ENCODE data around the gene SLC34A1.
A peak's percentile ranks its signal among the peaks of the same experiment; 100 is the strongest.
"Not testable (repeated sequence)": the region's sequence is repeated elsewhere in the genome, so short reads cannot be mapped to it uniquely, and the experiment has no call there.

Gene SLC34A1

DNA sequence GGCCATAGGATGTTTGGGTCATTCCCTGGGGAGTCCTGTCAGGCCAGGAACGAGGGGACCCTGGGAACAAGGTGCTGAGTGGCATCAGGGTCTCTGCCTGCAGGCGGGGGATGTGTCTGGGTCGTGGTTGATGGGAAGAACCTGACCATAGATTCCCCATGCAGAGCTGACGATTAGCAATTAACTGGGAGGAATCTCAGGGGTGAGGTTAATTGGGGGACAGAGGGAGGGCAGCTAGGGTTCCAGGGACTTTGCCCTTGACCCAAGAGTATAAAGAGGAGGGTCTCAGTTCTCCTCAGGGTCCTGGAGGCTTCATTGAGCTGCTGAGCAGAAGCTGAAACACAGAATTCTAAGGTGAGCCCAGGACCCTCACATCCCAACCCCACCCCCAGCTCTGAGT, at the start of gene SLC34A1:
Gene SLC34A1, plus strand, starts transcription at position 301 of the 400 bp plus-strand sequence. CDS start 1,308 bp downstream, outside the sequence.
- no peak for DNase-seq (ENCODE audit: low spot score)

DNA sequence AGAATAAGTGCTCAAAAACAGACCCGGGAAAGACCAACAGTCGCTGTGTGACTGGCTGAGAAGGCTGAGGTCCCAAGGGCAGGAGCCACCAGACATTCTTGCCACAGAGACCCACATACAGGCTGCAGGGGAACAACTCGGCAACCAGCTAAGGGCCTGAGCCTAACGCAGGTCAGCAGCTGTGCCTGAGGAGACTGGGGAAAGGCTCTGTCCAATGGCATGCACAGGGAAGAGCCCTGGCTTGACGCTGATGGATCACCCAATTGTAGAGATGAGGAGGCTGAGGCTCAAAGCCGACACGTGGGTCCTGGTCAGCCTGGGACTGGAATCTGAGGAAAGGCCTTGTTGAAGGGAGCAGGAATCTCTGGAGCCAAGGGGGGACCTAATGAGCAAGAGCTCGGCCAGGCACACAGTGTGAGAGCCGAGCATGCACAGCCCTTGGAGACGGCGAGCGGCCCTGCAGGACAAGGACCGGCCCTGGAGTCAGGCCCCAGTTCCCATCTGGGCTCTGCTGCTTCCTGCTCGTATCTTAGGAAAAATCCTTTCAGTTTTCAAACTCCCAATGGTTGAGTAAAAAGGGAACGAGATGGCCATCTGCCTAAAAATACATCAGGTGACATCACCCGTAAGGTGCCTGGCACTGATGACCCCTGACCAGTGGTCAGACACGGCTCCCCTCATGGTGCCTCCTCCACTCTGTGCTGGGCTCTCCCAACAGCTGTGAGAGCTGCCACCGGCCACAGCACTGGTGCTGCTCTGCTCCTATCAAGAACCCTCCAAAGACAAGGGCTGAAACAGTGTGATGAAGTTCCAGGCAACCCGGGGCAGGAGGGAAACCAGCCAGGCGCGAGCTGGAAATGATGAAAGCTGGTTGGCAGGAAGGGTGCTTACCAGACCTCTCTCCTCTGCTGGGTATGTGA, 49.2 kb upstream of the SLC34A1 start:
- DNase-seq (ENCODE audit: low spot score) = no peak

GRCh38 chr5:177335701-177336065, 48.6 kb upstream of the SLC34A1 start:
- no peak for DNase-seq (ENCODE audit: low spot score)

DNA sequence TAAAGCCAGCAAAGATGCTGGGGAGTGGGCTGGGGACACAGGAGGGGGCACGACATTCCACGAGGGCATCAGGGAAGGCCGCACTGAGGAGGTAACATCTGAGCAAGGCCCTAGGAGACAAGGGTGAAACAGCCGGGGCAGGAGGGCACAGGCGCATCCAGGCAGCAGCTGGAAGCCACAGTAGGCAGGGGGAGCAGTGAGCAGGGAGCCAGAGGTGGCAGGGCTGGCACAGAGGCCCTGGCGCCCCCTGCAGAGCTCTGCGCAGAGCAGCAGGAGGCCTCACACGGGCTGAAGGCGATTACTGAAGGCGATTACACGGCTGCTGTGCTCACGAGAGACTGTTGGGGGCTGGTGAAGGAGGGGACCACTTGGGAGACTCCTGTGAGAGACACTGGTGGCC, 48.1 kb upstream of the SLC34A1 start:
- DNase-seq (ENCODE audit: low spot score) = peak; percentile 55

DNA sequence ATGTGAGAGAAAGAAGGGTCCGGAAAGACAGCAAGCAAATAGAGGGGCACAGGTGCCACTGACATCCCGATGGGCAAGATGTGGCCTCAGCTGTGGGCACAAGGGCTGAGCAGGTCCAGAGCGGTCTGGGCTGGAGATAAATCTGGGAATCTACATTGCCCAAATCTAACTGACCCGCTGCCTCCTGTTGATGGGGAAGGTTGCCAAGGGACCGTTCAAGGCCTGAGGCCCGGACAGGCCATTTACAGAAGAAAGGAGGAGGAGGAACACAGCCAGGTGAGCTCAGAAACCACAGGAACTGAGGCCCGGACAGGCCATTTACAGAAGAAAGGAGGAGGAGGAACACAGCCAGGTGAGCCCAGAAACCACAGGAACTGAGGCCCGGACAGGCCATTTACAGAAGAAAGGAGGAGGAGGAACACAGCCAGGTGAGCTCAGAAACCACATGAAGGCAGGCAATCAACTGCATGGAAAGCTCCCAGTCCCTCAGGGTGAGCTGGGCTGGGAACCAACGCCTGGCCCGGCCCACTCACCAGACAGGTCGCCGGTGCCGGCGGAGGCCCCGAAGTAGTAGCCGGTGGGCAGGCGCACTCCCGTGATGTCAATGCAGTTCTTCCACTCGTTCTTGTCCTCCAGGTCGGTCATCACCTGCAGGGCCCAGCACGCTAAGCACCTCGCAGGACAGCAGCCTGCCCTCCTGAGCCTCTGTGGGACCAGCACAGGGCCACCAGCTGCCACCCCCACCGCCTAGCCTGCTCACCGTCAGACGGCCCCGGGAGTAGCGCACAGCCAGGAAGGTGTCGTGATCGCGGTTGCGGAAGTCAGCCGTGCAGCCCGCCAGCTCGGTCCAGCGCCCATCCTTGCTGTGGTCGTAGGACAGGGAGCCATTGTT, 47.4 kb upstream of the SLC34A1 start:
- DNase-seq (ENCODE audit: low spot score) = no peak

GRCh38 chr5:177338251-177339106, 45.8 kb upstream of the SLC34A1 start:
- no peak for DNase-seq (ENCODE audit: low spot score)

DNA sequence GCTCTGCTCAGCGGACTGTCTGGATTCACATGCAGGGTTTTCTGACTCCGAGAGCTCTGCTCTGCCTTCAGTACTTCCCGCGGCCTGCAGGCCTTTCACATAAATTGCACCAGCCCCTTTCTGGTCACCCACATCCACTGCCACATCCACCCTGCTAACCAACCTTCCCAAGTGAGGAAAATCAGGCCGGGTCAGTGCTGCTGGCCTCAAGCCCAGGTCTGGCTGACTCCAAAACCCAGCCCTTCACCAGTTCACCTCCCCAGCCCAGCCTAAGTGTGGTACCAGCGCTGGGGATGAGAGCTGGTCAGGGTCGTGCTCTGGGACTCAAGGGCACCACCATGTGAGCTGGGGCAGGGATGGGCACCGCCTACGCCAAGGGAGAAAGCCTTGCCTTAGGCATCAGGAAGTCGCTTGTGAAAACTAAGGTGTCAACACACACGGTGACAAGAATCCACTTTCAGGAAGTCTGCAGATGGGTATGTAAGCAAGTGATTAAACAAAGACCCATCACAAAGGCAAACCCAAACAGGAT, 45.1 kb upstream of the SLC34A1 start:
- no peak for DNase-seq (ENCODE audit: low spot score)

GRCh38 chr5:177343000-177343399, 41.2 kb upstream of the SLC34A1 start:
- not testable (repeated sequence) for DNase-seq (ENCODE audit: low spot score)

GRCh38 chr5:177343777-177344176, 40.5 kb upstream of the SLC34A1 start:
- DNase-seq (ENCODE audit: low spot score) = no peak

DNA sequence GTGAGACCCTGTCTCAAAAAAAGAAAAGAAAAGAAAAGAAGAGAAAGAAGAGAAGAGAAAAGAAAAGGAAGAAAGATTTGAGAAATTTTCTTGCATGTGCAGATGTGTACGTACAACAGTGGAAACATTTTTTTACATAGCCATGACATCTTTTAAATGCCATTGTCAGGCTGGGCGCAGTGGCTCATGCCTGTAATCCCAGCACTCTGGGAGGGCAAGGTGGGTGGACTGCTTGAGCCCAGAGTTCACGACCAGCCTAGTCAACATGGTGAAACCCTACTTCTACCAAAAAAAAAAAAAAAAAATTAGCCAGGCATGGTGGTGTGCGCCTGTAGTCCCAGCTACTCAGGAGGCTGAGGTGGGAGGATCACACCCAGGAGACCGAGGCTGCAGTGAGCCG, 39.3 kb upstream of the SLC34A1 start:
- DNase-seq (ENCODE audit: low spot score) = no peak

GRCh38 chr5:177346820-177347219, 37.4 kb upstream of the SLC34A1 start:
- no peak for DNase-seq (ENCODE audit: low spot score)

GRCh38 chr5:177347699-177348098, 36.5 kb upstream of the SLC34A1 start:
- no peak for DNase-seq (ENCODE audit: low spot score)

DNA sequence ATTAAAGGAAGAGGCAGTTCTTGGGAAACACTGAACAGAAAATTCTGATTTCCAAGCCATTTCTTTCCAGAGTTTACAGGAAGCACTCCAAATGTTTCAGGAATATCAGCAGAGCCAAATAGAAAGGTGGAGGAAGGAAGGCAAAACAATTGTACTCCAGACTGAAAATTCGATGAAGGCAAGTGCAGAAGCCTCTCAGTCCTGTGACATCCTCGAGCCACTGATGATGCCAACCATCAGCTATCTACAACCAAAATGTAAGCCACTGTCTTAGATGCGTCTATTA, 34.9 kb upstream of the SLC34A1 start:
- no peak for DNase-seq (ENCODE audit: low spot score)

DNA sequence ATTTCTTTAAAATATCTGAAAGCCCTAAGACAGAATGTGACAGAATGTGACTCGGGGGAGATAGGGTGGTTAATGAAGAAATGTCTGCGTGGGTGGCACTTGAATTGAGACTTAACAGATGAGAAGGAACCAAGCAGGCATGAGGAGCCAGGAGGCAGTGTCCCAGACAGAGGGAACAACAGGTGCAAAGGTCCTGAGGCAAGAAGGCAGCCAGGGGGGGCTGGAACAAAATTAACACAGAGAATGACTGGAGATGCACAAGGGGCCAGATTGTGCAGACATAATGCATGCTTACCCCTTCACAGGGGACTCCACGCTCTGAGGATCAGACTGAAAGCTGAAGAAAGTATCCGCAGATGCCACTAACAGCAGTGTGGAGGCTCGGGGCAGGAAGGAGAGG, 34.5 kb upstream of the SLC34A1 start:
- DNase-seq (ENCODE audit: low spot score) = no peak

DNA sequence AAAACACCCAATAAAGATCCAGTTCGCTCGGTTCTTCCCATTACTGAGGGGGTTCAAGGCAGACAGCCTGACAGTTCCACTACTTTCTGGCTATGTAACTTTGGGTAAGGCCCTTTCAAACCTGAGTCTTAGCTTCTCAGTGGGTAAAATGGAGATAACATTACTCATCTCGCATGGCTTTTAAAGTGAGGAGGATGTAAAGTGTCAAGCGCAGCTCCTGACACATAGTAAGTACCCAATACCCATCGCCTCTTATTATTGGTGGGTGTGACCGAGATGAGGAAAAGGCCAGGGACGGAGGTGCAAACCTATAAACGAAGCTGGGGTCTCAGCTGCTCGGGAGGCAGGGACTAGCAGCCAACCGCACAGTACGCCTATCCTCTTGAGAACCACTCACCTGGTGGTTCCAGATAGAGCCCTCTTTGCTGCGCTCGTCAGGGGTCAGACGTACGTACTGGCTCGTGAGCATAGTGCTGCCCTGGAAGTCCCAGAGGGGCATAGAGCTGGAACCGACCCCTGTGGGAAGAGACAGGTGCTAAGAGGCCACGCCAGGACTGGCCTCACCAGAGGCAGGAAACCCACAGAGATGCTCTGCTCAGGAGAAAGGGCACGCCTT, 33.4 kb upstream of the SLC34A1 start:
- no peak for DNase-seq (ENCODE audit: low spot score)

- peak; percentile 95 for DNase-seq (ENCODE audit: low spot score)
These were observed 32.6 kb upstream of the SLC34A1 start, which contains the start of gene LMAN2 for GRCh38 chr5:177351392-177352329. LMAN2 (minus strand) TSS chr5:177351668; CDS start chr5:177351647, 21 bp downstream.

- no peak for DNase-seq (ENCODE audit: low spot score)
These were observed 31.1 kb upstream of the SLC34A1 start for GRCh38 chr5:177353093-177353492.

DNA sequence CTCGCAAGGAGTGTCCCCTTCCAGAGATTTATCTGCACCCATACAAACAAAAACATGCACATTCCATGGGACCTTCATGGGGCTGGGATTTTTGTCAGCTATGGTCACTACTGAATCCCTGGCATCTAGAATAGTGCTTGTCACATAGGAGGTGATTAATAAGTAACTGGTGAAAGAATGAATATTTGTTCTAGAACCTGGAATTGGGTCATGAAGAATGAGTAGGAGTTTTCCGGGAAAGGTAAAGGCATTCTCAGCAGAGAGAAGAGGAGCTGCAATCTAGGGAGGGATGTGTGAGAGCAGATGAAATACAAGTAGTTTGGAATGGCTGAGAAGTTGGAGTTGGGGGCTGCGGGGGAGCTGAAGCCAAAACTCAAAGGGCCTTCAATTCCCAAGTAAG, 30.0 kb upstream of the SLC34A1 start:
- DNase-seq (ENCODE audit: low spot score) = no peak

- DNase-seq (ENCODE audit: low spot score) = no peak
These were observed 29.5 kb upstream of the SLC34A1 start for GRCh38 chr5:177354711-177355110.

DNA sequence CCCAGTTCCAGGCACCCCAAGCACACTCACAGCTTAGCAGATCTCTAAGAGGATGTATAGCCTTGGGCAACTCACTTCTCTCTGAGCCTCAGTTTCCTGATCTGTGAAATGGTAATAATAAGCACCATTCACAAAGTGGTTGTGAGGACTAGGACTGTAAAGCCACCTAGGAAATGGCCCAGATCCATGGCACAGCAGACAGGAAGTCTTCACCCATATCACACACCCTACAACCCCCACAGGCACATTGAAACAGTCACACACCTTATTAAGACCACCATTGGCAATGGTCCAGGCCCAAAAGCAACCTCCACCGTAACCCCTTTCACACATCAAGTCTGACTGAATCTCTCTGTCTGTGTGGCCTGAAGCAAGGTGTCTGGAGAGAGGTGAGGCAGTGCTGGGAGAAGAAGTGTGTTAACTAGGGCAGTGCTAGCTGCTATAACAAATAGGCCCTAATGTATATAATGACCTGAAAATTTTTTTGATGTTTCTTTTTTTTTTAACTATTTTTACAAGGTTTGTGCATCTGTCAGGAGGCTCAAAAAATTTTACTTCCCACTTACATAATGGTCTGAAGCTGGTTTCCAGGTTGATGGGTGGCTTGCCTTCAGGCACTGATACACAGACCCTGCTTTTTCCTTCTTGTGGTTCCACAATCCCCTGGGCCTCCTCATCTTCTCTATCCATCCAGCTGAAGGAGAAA, 28.9 kb upstream of the SLC34A1 start:
- no peak for DNase-seq (ENCODE audit: low spot score)

All from hematopoietic multipotent progenitor cell treated with erythropoietin and hydrocortisone succinate and interleukin-3 and kit ligand, for 15 days (in vitro differentiated cells).